Peyer's patch (tissue), 4 donors: Measurements from ENCODE around the gene NDUFA13. TPM values are rescaled to one million over a fixed set of nuclear protein-coding genes. Genes with fewer than 3 reads are reported as not detected.

ENCODE experiments used
- DNase-seq, 3 donors: peaks; one replicate each; pipeline ENCODE4 v3.0.0-alpha.2; 2017 to 2019
- H3K27ac ChIP-seq, 4 donors: fragments of 200-600 bp; sonication (generic); one replicate each; pipeline ENCODE4 v1.5.1; 2016 to 2019
- H3K27me3 ChIP-seq, 2 donors: fragments of 200-600 bp; sonication (generic); one replicate each; pipeline ENCODE4 v1.5.1; 2019
- H3K36me3 ChIP-seq, 3 donors: fragments of 200-600 bp; sonication (generic); one replicate each; pipeline ENCODE4 v1.5.1; 2016 to 2019
- H3K4me1 ChIP-seq, 4 donors: fragments of 200-600 bp; sonication (generic); one replicate each; pipeline ENCODE4 v1.5.1; 2016 to 2019
- H3K4me3 ChIP-seq, 4 donors: fragments of 200-600 bp; sonication (generic); 1 replicate in 3 of 4; 2 replicates in 1 of 4; pipeline ENCODE4 v1.5.1; 2016 to 2019; ENCODE audit warnings: mild to moderate bottlenecking in 1 of 4
- H3K9me3 ChIP-seq, 4 donors: fragments of 200-600 bp; sonication (generic); one replicate each; pipeline ENCODE4 v1.5.1; 2016 to 2019; ENCODE audit warnings: mild to moderate bottlenecking in 1 of 4
- POLR2A ChIP-seq, 2 donors: fragments of 450-650 bp; IDR thresholded peaks; one replicate each; pipeline ENCODE4 v1.5.1; 2017; ENCODE audit warnings: antibody characterized with exemption in 2 of 2, mild to moderate bottlenecking in 2 of 2, moderate library complexity in 2 of 2
- total RNA-seq, 4 donors: library from RNA; depleted of rRNA; stranded (reverse); fragments of >200 nt; gene quantifications; one replicate each; pipeline ENCODE4 v1.1.0, GENCODE V29; 2016
- TF ChIP-seq, protein P1 (sequence below), 6 experiments: fragments of 450-650 bp in 4 of 6; fragments of 200-600 bp in 2 of 6; sonication (generic) in 1 of 6; IDR thresholded peaks; one replicate each; pipeline ENCODE4 v1.5.1; 2017 to 2019; ENCODE audit warnings: antibody characterized with exemption in 6 of 6, mild to moderate bottlenecking in 3 of 6, moderate library complexity in 1 of 6

NDUFA13 gene
- total RNA-seq, 4 donors from 2014 or later = 40.7 to 188 (median 126) TPM

DNA sequence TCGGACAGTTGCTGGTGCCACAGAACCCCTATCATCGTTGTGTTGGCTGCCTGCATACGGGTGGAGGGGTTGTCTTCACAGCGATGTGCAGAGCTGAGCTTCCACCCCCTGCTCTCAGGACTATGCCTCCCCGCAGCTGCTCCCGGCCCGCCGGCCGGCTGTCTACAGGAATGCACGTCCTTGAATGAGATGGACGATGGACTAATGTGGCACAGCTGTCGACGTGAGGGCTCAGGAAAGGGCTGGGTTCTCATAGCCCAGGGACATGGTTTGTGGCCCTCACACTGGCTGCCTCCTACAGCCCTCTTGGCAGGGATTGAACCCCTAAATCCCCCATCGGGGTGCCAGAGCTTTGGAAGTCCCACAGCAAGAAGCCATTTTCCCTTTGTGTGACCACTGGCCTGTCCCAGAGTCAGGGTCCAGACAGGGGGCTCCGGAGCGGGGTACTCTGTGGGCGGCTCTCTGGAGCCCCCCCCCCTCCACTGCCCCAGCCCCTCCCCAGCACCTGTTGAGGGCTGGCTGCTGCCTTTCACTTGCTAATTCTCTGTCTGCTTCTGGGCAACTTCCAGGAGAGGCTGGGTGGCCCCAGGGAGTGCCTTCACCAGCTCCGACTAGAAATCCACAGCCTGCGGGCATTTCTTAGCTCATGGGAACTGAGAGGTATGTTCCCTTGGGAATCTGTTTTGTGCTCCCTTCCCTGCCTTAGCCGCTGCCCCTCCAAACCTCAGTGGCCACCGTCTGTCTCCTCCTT lies 40.8 kb upstream of the NDUFA13 start:
- no peaks in the 10 kb centered on the region for H3K27me3 ChIP-seq
- no peaks in the 10 kb centered on the region for H3K36me3 ChIP-seq
- no peaks in the 10 kb centered on the region for H3K9me3 ChIP-seq
- no peak for DNase-seq
- TF ChIP-seq, protein P1, sequence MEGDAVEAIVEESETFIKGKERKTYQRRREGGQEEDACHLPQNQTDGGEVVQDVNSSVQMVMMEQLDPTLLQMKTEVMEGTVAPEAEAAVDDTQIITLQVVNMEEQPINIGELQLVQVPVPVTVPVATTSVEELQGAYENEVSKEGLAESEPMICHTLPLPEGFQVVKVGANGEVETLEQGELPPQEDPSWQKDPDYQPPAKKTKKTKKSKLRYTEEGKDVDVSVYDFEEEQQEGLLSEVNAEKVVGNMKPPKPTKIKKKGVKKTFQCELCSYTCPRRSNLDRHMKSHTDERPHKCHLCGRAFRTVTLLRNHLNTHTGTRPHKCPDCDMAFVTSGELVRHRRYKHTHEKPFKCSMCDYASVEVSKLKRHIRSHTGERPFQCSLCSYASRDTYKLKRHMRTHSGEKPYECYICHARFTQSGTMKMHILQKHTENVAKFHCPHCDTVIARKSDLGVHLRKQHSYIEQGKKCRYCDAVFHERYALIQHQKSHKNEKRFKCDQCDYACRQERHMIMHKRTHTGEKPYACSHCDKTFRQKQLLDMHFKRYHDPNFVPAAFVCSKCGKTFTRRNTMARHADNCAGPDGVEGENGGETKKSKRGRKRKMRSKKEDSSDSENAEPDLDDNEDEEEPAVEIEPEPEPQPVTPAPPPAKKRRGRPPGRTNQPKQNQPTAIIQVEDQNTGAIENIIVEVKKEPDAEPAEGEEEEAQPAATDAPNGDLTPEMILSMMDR (IDR thresholded peaks at IDR 0.05) = no peak
- TF ChIP-seq POLR2A (IDR thresholded peaks at IDR 0.05) = no peak
- H3K4me1 ChIP-seq = peaks cover 0 to 21% (median 0%) of the 10 kb centered on the region in 4 donors
- H3K4me3 ChIP-seq = no peak overlapping the region
- H3K27ac ChIP-seq = peak overlapping the region in 1 of 4 donors; percentile 43

DNA sequence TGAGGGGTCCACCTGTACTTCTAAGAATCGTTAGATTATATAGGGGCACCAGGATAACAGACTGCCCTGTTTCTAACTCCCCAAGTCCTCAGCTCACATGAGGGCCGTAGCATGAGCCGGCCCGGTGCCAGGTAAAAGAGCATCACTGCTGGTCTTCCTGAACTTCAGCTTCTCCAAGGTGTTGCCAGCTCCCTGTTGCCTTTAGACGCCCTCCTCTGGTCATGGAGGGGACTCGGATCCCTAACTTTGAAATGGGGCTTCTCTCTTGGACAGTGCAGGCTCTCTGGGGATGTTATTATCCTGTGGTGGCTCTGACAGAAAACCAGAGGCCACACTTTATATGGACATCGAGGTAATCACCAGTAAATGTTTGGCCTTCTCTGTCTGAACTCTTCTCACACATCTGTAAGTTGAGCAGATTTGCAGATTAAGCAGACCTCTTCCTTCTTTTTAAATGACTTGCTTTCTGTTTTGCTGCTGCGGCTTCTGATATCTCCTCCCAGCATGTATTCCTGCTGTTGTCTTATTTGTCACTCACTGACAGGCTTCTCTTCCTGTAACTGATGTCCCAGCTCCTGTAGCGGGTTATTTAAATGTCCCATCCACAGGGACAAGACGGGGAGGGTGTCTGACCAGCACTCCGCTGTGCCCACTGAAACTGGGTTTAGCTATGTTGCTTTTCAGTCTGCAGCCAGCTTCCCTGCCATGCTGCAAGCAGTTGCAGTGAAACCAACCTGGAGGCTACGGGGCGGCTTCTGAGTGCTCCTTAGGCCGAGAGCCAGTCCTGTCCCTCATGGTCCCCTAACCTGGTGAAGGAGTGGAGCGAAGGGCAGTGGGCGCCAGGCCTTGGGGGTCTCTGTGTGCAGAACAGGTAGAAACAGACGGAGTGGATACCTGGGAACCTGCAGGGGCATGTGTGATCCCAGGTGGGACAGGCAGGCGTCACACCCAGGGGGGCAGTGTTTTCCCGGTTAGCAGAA lies 39.9 kb upstream of the NDUFA13 start:
- H3K27me3 ChIP-seq = no peaks in the 10 kb centered on the region
- H3K27ac ChIP-seq = no peak overlapping the region
- DNase-seq = no peak
- no peak overlapping the region for H3K4me3 ChIP-seq
- TF ChIP-seq POLR2A (IDR thresholded peaks at IDR 0.05) = no peak
- TF ChIP-seq, protein P1 (IDR thresholded peaks at IDR 0.05) = peak in 3 of 6 experiments; percentile 19 to 25 (median 20)
- H3K4me1 ChIP-seq = peaks cover 0 to 21% (median 0%) of the 10 kb centered on the region in 4 donors
- H3K36me3 ChIP-seq = peaks cover 0 to under 1% (median 0%) of the 10 kb centered on the region in 3 donors
- no peaks in the 10 kb centered on the region for H3K9me3 ChIP-seq

DNA sequence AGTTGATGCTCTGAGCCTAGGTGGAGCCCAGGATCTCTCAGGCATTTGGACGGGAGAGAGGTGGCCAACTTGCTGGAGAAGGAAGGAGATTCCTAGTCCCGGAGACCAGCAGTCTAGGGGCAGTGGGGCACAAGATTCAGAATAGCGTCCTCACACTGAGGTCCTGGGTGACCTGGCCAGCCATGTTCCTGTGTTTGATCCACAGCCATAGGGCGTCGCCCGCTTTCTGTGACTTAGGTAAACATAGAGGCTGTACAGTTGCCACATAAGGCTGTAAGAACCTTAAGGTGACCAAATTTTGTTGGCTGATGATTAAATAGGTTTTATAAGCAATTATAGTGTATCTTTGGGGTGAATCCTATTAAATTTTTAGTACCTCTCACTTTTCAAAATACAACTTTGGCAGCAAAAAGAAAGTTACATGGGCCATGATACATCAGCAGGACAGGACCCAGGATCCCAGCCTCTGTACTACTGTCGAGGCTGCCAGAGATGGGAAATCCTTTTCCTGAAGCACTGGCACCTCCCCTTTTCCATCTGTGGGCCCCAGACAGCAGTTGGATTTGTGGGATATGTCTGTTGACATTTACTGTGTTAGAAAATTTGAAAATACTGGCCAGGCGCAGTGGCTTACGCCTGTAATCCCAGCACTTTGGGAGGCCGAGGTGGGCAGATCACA lies 38.2 kb upstream of the NDUFA13 start:
- Histone ChIP-seq H3K4me1 (peaks cover 0 to 18% (median 0%) of the 10 kb centered on the region in 4 donors), H3K9me3 (no peaks in the 10 kb centered on the region), H3K27ac (no peak overlapping the region), H3K4me3 (no peak overlapping the region), H3K27me3 (no peaks in the 10 kb centered on the region), H3K36me3 (peaks cover 0 to 13% (median 0%) of the 10 kb centered on the region in 3 donors)
- no peak for DNase-seq
- TF ChIP-seq, protein P1 (IDR thresholded peaks at IDR 0.05) = no peak

DNA sequence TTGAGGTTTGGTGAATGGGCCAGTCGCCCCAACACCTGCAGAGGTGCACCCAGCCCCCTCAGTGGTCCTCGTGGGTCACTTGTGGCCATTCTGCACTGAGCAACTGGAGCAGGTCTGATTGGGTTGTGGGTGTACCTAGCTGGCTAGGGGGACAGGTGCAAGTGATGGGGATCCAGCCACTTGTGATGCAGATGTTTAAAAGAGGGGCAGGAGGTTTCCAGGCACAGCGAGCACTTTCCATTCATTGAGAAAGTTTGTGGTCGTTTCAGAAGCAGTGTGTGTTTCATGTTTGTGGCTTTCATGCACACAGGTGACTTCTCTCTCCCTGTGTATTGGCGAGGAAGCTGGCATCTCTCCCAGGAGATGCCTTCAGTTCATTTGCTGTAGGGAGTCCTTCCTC lies 35.3 kb upstream of the NDUFA13 start:
- Histone ChIP-seq H3K9me3 (no peaks in the 10 kb centered on the region), H3K36me3 (peaks cover 0 to 22% (median 0%) of the 10 kb centered on the region in 3 donors), H3K27ac (no peak overlapping the region), H3K27me3 (no peaks in the 10 kb centered on the region), H3K4me3 (no peak overlapping the region), H3K4me1 (peaks cover 0 to 12% (median 3%) of the 10 kb centered on the region in 4 donors)
- DNase-seq = no peak
- TF ChIP-seq, protein P1 (IDR thresholded peaks at IDR 0.05) = no peak
- no peak for TF ChIP-seq POLR2A (IDR thresholded peaks at IDR 0.05)
